GM18526 (cell line): ENCODE results near the gene NTPCR.

Source experiments
- POLR2A ChIP-seq: IDR thresholded peaks from 3 replicates; pipeline ENCODE4 v1.6.1; 2011; ENCODE audit not compliant: insufficient read length; ENCODE audit errors: extremely low read depth

The NTPCR gene

DNA sequence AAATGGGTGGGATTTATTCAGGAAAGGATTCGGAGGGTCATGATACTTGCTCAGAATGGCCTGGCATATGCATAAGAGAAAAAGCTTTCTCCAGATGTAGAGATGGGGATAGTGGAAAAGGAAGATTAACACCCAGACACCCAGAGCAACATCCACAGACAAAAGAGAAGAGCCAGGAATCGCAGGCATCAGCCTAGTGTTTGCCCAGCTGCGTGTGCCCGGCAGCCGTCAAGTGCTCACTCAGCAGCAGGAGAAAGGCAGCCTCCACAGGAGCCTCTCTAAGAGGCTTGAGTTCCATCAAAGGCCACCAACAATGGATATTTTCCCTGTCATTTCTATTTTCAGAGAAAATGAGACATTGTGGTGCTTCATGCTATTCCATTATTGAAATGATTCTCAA lies 54.7 kb downstream of the NTPCR start:
- no peak for TF ChIP-seq POLR2A

DNA sequence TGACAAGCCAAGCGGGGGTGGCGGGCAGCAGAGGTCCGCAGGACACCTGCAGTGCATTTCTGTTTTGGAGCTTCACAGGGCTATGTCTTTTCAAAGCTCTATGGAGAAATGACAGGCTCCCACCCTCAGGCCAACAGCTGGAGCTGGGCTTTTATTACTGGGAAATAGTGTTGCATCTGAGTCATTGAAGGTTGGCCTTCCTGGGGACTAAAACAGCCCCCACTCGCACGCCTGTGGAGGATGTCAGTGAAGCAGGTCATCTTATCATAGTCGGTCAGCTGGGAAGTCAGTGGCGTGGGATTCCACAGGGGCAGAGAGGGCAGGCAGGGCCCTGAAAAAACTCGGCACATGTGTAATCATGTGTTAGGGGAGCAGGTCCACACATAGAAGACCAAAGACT lies 55.3 kb downstream of the NTPCR start:
- no peak for TF ChIP-seq POLR2A

DNA sequence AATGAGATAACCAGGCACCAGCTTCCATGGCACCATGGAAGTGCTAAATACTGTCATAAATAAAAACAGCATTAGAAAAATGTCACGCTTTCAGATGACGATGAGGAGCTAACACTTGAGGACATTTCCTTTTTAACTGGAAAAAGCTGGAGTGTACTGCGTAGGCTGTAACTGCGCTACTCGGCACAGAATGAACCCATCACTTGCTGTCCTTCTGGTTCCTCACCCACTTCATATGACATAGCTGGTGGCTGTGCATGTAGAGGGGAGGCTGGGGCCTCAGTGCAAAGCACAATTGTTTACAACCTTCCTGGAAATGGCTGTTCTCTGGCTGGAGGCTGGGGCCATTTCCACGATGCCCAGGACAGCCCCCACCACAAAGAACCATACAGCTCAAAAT lies 55.7 kb downstream of the NTPCR start:
- no peak for TF ChIP-seq POLR2A

DNA sequence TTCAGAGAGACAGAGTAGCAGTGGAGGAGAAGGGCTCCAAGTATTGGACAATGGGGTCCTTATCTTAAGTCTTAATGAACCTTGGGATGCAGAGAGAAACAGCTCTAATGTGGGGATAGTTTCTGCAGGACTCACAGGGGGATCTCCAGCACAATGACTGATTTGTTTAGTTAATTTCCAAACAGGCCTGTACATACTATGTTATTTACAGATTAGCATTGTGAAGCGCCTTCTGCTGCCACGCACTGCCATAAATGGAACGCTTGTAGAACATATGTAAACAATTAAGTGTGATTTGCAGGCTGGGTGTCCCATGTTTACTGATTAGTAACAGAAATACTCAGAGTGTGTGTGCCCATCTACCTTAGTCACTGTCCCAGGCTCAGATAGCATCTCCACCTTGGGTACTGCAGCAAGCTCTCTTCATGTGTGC lies 56.1 kb downstream of the NTPCR start:
- TF ChIP-seq POLR2A, result no peak

DNA sequence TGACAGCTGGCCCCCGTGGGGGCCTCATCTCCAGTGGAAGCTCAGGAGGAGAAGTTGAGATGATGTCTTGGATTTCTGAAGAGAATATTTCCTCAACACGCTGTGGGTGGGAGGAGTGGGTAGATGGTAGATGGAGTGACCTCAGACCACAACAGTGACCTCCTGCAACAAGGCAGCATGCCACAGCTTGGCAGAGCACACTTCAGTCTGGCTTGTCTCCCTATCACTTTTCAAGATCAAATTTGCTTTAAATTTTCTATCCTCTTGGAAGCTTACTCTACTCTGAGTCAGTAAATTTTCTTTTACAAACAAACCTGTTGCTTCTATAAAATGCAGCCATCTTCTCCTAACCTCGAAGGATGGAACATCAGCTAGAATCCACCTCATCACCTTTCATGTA lies 59.7 kb downstream of the NTPCR start:
- TF ChIP-seq POLR2A, result no peak

DNA sequence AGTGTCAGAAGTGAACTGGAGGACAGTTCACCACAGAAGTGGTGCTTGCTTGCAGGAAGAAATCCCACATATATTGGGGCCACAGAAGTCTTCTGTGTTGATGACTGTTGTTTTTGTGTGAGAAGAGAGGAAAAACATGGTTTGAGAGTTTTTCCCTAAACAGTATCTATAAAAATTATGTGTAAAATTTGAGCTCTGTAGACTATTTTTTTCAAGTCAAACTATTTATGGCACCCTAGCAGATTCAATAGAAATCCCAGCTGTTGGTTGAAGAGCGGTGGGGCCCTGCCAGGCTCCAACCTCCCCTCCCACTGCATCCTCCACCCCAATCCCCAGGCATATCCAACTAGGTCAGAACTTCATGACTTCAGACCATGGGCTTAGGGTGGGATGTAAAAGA lies 61.6 kb downstream of the NTPCR start:
- no peak for TF ChIP-seq POLR2A

DNA sequence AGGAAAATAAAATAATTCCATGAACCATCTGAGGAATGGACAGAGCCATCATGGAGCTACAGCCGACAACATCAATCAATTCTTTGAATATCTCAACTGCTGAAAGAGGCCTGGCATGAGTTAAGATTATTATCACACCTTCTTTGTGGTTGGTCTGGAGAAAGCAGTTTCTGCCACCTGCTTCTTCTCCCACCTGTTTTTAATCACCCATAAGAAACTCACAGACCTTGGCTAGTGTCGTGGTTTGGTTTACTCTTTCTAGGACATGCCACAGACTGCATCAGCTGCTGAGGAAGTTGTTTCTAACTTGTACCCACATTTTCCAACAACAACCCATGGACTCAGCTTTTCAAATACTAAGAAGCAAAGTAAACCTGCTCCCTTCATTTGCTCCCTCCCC lies 65.6 kb downstream of the NTPCR start:
- TF ChIP-seq POLR2A, result no peak

DNA sequence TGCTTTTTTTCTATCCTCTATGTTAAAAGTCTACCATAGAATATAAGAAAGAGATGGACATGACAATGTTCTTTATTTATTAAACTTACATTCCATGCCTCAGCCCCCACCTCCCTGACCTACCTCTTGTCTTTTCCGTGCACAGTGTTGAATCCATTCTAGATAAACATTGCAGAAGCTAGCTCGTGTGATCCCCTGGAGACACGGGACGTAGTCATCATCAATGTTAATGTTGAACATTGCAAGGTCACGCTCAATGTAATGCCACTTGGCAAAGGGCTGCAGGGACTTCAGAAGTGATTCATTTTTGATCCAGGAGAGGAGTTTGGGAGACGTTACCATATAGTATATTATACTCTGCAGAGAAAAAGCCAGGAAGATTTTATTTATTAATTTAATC lies 66.4 kb downstream of the NTPCR start:
- TF ChIP-seq POLR2A, result no peak

DNA sequence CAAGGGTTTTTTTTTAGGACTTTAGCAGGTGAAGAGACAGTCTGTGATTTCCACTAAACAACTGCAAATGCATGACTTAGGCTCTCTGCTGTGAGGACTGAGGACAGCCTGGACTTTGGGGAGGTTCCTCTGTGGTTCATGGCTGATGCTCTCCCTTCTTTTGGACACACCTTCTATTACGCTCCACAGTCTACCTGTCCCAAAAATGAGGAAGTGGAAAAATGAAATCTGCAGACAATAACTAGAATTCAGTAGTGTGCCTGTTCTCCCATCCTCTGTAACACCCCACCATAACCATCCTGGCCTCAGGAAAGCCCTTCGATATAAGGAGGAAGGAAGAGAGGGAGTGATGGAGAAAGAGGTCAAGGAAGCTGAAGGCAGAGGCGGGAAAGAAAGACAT lies 68.7 kb downstream of the NTPCR start:
- no peak for TF ChIP-seq POLR2A

DNA sequence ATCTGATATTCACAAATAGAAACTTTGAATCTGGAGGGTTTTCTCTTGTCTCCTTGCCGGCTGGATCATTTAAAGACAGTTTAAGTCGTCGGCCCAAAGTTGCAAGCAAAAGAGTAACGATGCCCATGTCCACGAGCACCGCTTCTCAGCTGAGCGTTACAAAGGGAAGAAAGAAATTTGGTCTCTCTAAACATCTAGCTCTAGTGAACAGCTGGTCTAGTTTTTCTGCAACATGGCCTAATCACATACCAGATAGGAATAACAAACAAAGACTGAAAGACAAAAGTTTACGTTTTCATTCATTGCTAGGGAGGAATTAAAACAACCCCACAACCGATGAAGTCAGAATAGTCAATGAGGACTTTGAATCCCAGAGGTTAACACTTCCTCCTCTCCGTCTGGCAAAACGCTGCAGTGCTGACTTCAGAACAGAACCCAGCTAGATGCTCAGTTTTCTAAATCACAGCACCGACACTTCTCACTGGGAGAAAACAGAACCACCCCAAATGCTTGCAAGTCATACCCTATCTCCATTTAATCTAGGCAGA lies 69.4 kb downstream of the NTPCR start:
- no peak for TF ChIP-seq POLR2A

DNA sequence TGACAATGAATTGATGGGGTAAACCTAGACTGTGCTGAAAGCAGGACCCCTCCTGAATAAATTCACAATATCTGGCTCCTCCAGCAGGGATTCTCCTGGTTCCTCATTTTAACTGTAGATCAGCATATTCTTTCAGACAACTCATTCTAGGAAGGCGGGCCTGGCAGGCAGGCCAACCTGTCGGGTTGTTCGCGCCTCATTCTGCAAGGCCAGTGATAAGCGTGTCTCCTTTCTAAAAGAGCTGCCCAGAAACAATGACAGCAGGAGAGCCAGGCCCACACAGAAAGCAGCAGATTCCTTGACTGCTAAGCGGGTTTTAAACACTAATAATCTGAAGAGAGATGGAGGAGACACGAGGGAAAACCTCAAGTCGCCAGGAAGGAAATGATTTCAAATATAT lies 70.0 kb downstream of the NTPCR start:
- no peak for TF ChIP-seq POLR2A

DNA sequence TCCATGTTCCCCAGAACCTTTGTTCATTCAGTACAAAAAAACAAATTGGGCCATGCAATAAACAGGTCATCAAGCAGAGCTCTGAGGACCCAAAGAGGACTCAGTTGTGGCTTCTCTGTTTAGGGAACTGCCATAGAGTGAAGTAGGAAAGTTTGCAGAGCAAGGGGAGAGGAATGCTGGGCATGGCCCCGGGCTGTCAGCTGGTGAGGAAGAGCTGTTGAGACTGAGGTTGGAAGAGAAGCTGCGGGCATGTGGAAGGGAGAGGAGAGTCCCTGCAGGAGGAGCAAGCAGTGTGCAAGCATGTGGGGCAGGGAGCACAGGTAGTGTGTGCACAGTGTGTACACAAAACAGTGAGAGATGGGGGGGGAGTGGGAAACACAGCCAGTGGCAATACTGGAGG lies 71.8 kb downstream of the NTPCR start:
- TF ChIP-seq POLR2A, result no peak

DNA sequence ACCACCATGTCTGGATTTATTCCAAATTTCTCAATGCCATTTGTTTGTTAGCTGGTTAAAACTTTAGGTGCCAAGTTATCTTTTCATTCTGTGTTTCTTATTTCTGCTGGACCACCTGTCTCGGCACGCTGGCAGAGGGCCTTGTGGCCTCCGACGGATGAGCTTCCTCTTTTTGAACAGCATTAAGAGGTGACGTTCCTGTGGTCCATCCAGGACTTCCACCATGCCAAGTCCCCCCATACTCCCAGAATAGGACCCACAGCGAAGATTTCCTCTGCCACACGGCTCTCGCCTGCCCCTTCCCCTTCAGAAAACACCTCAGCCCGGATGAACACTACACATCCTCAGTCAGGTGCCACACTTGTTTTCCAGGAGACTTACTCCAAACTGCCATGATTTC lies 73.8 kb downstream of the NTPCR start:
- TF ChIP-seq POLR2A, result no peak

DNA sequence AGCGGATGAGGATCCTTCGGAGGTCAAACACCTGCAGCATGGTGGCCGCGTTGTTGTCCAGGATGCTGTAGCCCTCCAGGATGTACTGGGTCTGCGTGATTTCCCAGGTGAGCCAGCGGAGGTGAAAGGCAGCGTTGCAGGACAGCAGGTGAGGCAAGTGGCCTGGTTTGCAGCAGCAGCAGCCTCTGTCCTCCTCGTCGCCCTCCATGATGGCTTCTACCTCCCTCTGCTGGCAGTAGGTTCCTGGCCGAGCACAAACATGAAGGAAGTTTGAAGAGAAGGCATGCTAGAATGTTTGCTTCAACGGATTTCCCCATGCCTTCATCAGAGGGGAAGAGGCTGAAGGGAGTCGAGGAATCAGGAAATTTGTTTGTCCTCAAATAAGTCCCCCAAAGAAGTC lies 74.7 kb downstream of the NTPCR start:
- TF ChIP-seq POLR2A, result no peak

DNA sequence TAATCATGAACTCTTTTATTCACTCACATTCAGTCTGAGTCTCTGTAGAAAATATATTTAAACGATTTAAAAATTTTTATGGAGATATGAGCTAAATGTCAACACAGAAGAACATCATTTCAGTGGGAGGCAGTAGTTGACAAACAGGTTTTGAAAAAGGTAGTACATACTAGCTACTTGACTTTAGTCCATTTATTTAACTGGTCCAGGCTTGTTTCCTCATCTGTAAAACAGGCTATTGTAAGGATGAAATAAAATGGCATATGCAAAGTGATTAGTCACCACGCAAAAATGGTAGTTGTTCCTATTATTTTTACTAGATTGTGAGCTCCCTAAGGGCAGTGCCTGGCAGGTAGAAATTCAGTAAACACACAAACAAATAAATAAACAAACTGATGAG lies 75.2 kb downstream of the NTPCR start:
- TF ChIP-seq POLR2A, result no peak

DNA sequence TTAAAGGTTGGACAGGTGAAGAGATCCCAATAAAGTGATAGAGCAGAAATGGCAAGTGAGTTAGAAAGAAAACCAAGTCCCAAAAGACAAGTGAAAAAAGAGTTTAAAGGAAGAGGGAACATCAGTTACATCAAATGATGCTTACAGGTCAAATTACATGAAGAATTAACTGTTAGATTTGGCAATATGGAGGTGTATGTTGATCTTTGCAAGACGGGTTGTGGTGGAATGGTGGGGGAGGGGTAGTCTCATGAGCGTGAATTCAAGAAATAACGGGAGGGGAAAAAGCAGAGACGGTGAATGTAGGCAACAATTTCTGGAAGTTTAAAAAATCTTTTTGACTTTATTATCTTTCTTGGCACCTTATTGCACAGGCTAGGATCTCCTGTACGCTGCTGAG lies 76.6 kb downstream of the NTPCR start:
- no peak for TF ChIP-seq POLR2A

DNA sequence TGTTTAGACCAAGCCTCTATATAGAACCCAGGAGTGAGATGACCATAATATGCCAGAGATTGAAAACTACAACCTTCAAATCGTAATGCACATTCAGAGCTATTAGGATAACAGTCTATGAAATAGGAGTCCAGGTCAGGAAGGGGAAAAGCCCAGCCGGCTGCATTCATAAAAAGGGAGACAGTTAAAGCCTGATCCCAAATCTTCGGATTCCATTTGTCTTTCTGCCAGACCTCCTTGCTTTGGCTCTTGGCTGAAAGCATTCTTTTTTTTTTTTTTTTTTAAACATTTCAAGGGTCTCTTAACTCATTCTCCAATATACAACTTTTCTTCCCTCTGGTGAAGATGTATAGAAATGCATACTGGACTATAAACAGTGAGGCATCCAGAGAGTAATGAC lies 81.1 kb downstream of the NTPCR start:
- no peak for TF ChIP-seq POLR2A

DNA sequence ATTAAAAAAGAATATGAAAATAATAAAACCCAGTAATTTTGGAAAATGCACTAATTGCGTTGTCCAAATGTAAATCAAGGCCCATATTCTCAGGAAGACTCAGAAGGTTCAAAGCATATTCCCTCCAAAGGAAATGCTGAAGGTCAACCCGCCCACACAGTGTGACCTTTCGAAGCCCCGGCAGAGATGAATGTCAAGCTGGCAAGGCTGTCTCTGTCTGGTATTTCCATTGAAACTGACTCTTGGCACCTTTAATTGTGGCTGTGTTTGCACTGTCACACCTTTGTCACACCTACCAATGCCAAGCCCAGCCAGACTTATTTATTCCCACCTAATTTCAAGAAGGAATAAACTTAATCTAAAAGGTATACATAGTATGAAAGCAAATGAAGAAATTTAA lies 82.5 kb downstream of the NTPCR start:
- no peak for TF ChIP-seq POLR2A
